GM21723 (cell line): ENCODE measurements around the gene PRAC1.
"Not testable (repeated sequence)": the region's sequence is repeated elsewhere in the genome, so short reads cannot be mapped to it uniquely, and the experiment has no call there.

Experiments used
- ATAC-seq: cut with Tn5 transposase; IDR thresholded peaks from one replicate; pipeline ENCODE4 v1.9.1; 2021; ENCODE audit warnings: mild to moderate bottlenecking, moderate library complexity; ENCODE audit not compliant: unreplicated experiment

PRAC1 gene

GRCh38 chr17:48727415-48728175, 5.3 kb upstream of the PRAC1 start:
- no peak for ATAC-seq

- ATAC-seq = no peak
Observed at GRCh38 chr17:48726916-48727286, 4.6 kb upstream of the PRAC1 start.

GRCh38 chr17:48726114-48726915, 4.0 kb upstream of the PRAC1 start:
- ATAC-seq = no peak

- ATAC-seq = no peak
Observed at GRCh38 chr17:48725288-48726064, 3.2 kb upstream of the PRAC1 start.

- ATAC-seq = no peak
Observed at GRCh38 chr17:48725004-48725287, 2.6 kb upstream of the PRAC1 start.

- no peak for ATAC-seq
Observed at GRCh38 chr17:48724251-48725003, 2.1 kb upstream of the PRAC1 start.

GRCh38 chr17:48723423-48724250, 1.3 kb upstream of the PRAC1 start:
- ATAC-seq = no peak

GRCh38 chr17:48722915-48723422, 651 bp upstream of the PRAC1 start, which contains the start of gene PRAC2:
TSS of gene PRAC2 (plus strand) at chr17:48723185. CDS start at chr17:48724411, 1,226 bp downstream.
- ATAC-seq = no peak

GRCh38 chr17:48721009-48721402, 1.3 kb downstream of the PRAC1 start:
- no peak for ATAC-seq

GRCh38 chr17:48720266-48721008, 1.9 kb downstream of the PRAC1 start:
- no peak for ATAC-seq

- no peak for ATAC-seq
Observed at GRCh38 chr17:48719642-48720265, 2.6 kb downstream of the PRAC1 start.

- no peak for ATAC-seq
Observed at GRCh38 chr17:48718761-48719641, 3.3 kb downstream of the PRAC1 start.

GRCh38 chr17:48718227-48718760, 4.0 kb downstream of the PRAC1 start:
- ATAC-seq = no peak

GRCh38 chr17:48717367-48718226, 4.7 kb downstream of the PRAC1 start:
- ATAC-seq = no peak

GRCh38 chr17:48716549-48716948, 5.8 kb downstream of the PRAC1 start:
- not testable (repeated sequence) for ATAC-seq
